GM18951 (cell line): ENCODE results near the gene MPRIP.

ENCODE experiments used
- POLR2A ChIP-seq: IDR thresholded peaks from 4 replicates; pipeline ENCODE4 v1.6.1; 2011; ENCODE audit warnings: mild to moderate bottlenecking; ENCODE audit not compliant: insufficient read length, insufficient read depth; ENCODE audit errors: extremely low read depth
- in situ Hi-C: fragments of 300-500 bp; cut with MboI; formaldehyde crosslinking; loops from one replicate; pipeline ENCODE4 v1.12.0; 2022; ENCODE audit warnings: low sequenced_read_pairs, mixed read lengths, inconsistent platforms; ENCODE audit not compliant: unreplicated experiment

Gene MPRIP

DNA sequence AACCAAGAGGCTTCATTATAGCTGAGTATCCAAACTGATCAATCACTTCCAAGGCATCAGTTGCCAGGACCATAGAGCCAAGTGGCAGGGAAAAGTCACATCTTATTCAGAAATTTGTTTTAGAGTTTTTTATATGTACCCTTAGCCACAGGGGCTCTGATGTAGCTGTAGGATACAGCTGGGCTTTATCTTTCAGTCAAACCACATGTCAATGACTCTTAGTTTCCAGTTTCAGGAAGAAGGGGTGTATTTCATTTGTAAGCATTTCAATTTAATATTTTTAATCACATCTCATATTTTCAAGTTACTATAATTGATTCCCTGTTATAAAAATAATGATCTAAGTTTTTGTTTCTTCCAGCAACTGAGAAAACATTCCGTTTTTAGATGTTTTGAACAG, 197.6 kb downstream of the MPRIP start:
- no peak for TF ChIP-seq POLR2A
- in situ Hi-C loops, result no loop called here

DNA sequence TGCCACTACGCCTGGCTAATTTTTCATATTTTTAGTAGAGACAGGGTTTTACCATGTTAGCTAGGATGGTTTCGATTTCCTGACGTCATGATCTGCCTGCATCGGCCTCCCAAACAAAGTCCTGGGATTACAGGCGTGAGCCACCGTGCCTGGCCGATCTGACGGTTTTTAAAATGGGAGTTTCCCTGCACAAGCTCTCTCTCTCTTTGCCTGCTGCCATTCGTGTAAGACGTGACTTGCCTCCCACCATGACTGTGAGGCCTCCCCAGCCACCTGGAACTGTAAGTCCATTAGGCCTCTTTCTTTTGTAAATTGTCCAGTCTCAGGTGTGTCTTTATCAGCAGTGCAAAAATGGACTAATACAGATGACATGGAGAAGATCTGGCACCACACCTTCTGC, 199.4 kb downstream of the MPRIP start:
- TF ChIP-seq POLR2A, result no peak
- in situ Hi-C loops, result no loop called here

DNA sequence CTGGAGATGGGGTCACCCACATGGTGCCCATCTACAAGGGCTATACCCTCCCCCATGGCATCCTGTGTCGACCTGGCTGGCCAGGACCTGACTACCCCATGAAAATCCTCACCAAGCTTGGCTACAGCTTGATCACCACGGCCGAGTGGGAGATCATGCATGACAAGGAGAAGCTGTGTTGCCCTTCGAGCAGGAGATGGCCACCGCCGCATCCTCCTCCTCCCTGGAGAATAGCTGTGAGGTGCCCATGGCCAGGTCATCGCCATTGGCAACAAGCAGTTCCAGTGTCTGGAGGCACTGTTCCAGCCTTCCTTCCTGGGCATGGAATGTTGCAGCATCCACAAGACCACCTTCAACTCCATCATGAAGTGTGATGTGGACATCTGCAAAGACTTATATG, 200.0 kb downstream of the MPRIP start:
- in situ Hi-C loops, result no loop called here
- no peak for TF ChIP-seq POLR2A
